Cortex of kidney (tissue), 1 donor: Measurements from ENCODE around the gene VAV1.
"Not testable (repeated sequence)": the region's sequence is repeated elsewhere in the genome, so short reads cannot be mapped to it uniquely, and the experiment has no call there.

Experiments
- DNase-seq: peaks from one replicate; lab custom pipeline; 2025; lab: John Stamatoyannopoulos, UW

VAV1 gene

GRCh38 chr19:6790194-6791128, 18.0 kb downstream of the VAV1 start:
- DNase-seq: no peak

DNA sequence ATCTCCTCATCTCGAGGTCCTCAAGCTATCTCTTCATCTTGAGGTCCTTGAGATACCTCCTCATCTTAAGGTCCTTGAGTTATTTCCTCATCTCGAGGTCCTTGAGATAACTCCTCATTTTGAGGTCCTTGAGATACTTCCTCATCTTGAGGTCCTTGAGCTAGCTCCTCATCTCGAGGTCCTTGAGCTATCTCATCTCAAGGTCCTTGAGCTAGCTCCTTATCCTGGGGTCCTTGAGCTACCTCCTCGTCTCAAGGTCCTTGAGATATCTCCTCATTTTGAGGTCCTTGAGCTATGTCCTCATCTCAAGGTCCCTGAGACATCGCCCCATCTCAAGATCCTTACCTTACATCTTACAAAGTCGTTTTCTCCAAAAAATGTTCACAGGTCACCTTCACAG, 18.7 kb downstream of the VAV1 start:
- no peak for DNase-seq

- DNase-seq: no peak
Observed at GRCh38 chr19:6793411-6793810, 20.9 kb downstream of the VAV1 start.

GRCh38 chr19:6793973-6794372, 21.5 kb downstream of the VAV1 start:
- DNase-seq: no peak

DNA sequence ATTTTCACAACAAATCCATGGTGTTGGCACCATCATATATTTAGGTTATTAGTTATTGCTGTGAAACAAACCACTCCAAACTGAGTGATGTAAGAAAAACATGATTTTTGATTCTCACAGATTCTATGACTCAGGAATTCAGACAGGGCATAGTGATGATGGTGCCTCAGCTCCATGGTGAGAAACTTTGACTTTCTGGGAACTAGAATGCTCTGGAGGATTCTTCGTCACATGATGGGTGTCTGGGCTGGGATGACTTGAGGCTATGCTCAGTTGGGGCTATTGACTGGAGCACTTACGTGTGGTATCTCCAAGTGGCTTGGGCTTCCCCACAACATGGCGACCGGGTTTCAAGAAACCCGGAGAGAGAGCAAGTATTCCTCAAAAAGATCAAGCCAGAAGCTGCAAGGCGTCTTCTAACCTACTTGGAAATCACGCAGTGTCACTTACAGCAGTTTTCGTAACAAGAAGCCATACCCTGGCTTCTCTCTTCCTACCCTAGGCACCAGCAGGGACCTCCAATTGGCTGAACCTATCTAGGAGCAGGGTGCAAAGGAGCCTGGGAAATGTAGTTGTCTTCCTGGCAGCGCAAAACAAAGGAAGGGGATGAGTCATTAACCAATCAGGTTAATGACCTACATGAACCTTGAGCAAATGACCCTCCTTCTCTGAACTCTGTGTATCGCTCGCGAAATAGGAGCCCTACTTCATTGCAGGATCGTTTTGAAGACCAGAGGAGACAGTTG, 22.4 kb downstream of the VAV1 start:
- no peak for DNase-seq

- no peak for DNase-seq
Observed at GRCh38 chr19:6796278-6796677, 23.8 kb downstream of the VAV1 start.

GRCh38 chr19:6797646-6798045, 25.1 kb downstream of the VAV1 start:
- DNase-seq: no peak

DNA sequence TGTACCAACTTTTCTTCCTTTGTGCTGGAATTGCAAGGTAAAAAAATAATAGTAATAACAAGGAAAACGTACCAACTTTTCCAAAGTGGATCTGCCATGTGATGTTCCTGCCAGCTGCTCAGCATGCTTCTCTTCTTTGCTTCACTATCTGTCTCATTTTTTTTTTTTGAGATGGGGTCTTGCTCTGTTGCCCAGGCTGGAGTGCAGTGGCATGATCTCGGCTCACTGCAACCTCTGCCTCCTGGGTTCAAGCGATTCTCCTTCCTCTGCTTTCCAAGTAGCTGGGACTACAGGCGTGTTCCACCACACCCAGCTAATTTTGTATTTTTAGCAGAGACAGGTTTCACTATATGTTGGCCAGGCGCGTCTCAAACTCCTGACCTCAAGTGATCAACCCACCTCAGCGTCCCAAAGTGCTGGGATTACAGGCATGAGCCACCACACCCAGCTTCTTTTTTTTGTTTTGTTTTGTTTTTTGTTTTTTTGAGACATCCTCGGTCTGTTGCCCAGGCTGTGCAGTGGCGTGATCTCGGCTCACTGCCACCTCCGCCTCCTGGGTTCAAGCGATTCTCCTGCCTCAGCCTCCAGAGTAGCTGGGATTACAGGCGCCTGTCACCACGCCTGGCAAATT, 27.8 kb downstream of the VAV1 start:
- DNase-seq: not testable (repeated sequence)

DNA sequence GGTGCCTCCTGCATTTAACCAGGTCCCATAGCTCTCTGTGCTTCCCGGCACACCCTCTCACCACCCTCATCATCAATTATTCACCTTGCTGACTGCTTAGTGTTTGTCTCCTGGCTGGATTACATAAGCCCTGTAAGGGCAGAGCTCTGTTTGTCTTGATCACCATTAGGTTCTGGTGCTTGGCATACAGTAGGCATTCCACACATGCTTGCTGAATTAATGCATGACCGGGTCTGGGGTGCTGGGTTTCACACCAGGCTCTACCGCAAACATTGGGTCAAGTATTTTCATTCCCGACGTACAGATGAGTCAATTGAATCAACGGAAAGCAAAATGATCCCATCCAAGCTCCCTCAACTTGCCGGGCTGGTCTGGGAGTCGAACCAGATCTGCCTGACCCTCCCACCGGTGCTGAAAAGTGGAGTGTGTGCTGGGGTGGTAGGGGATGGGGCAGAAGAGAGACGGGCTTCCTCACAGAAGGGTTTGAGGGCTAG, 28.5 kb downstream of the VAV1 start:
- no peak for DNase-seq

- no peak for DNase-seq
Observed at GRCh38 chr19:6801485-6802086, 29.1 kb downstream of the VAV1 start.

DNA sequence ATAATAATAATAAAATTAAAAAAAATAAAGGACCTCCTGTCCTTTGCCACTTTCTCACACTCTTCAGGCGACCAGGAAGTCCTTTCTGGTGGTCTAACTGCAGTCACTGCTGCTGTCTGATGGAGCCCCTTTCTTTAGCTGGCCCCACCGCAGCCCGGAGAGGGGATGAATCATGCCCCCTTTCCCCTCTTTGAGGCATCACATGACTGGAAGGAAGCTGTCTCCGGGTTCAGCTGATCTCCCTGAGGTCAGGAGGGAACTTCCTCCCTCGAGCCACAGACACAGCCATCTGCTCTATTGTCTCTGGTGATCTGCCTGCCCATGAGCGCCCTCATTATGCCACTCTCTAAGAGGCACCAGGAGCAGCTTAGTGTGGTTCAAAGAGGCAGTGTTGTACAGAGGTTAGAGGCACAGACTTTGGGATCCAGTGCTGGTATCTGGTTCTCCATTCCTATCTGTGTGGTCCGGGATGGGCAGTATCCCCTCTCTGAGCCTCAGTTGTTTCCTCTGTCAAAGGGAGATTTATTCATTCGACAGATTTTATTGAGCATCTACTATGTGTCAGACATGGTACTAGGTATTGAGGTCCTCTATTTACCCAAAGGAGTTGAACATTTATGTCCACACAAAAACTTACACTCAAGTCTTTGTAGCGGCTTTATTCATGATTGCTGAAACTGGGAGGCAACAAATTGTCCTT, 30.0 kb downstream of the VAV1 start:
- no peak for DNase-seq

DNA sequence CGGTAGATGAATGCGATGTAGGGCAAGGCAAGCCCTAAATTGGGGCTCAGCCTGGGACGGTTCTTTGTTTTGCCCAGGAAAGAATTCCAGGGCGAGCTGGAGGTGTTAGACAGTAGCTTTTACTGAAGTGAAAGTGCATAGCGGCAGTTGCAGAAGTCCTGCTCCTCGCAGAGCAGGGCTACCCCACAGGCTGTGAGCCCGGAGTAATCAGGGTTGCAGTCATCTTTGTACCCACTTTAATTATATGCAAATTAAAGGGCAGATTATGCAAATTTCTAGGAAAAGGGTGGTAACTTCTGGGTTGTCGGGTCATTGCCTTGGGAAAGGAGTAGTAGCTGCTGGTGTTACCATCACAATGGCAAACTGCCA, 30.5 kb downstream of the VAV1 start:
- no peak for DNase-seq

GRCh38 chr19:6806488-6806887, 34.0 kb downstream of the VAV1 start:
- no peak for DNase-seq

DNA sequence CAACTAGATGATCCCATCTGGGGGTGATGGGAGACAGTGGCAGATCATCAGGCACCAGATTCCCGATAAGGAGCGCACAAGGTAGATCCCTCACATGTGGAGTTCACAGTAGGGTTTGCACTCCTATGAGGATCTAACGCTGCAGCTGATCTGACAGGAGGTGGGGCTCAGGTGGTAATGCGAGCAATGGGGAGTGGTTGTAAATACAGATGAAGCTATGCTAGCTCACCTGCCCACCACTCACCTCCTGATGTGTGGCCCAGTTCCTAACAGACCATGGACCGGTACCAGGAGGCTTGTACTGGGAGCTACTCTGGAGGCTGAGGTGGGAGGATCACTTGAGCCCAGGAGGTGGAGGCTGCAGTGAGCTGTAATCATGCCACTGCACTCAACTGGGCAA, 34.8 kb downstream of the VAV1 start:
- DNase-seq: no peak

- DNase-seq: no peak
Observed at GRCh38 chr19:6808494-6808893, 36.0 kb downstream of the VAV1 start.

DNA sequence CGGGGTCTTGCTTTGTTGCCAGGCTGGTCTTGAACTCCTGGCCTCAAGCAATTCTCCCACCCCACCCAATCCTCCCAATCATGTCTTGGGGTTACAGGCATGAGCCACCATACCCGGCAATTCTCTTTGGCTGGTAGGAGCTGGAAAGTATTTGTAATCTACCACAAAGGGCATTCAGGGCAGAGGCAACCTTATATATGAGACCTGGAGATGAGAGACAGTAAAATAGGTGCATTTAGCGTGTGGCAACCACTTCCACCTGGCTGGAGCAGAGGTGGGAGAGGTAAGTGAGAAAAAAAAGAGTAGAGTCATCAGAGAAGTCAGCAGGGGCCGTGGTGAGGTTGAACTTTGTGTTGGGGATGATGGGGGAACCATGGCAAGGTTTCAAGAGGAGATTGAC, 36.8 kb downstream of the VAV1 start:
- DNase-seq: no peak

DNA sequence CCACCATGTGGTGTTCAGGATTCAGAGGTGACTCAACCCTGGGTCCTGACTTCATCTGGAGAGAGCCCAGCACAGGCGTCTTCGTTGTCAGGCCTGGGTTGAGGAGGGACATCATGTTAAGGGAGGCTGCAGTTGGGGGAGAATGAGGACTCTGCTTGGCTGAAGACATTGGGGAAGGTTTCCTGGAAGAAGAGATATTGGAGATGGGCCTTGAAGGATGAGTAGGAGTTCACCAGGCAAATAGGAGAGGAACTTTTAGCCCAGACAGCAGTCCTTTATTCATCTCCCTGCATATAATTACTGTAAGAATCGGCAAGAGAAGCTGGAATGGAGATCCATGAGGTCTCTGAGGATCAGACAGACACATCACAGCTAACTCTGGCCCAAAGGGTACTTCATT, 38.9 kb downstream of the VAV1 start:
- no peak for DNase-seq

- no peak for DNase-seq
Observed at GRCh38 chr19:6811906-6812305, 39.4 kb downstream of the VAV1 start.

- no peak for DNase-seq
Observed at GRCh38 chr19:6812612-6813011, 40.1 kb downstream of the VAV1 start.

DNA sequence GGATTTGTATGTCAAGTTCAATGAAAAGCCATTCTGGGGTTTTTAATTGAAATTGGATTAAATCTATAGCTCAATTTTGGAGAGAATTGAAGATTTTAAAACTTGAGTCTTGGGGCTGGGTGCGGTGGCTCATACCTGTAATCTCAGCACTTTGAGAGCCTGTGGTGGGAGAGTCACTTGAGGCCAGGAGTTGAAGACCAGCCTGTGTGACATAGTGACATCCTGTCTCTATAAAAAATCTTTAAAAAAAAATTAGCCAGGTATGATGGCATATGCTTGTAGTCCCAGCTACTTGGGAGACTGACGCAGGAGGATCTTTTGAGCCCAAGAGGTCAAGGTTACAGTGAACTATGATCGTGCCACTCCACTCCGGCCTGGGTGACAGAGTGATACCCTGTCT, 41.2 kb downstream of the VAV1 start:
- no peak for DNase-seq

GRCh38 chr19:6817179-6817578, 44.7 kb downstream of the VAV1 start:
- no peak for DNase-seq

GRCh38 chr19:6818246-6818645, 45.7 kb downstream of the VAV1 start:
- no peak for DNase-seq
